ENCODE measurements around the gene TMSB4X.

DNA sequence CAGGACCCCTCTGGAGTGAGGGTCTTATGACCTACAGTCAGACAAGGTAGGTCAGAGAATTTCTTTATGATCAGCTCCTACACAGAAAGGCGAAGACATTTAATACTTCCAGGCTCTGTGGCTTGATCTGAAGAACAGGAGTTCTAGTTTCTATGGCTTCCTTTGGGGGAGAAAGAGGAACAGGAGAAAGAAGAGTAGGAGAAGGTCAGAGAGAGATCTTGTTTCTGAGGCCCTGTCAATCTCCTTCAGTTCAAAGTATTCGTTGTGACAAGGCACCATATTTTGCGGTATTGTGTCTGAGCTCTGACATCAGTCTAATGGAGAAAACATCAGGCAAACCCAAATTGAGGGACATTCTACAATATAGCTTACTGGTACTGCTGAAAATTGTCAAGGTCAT, 16.7 kb downstream of the TMSB4X start:
- TF ChIP-seq, protein P1, sequence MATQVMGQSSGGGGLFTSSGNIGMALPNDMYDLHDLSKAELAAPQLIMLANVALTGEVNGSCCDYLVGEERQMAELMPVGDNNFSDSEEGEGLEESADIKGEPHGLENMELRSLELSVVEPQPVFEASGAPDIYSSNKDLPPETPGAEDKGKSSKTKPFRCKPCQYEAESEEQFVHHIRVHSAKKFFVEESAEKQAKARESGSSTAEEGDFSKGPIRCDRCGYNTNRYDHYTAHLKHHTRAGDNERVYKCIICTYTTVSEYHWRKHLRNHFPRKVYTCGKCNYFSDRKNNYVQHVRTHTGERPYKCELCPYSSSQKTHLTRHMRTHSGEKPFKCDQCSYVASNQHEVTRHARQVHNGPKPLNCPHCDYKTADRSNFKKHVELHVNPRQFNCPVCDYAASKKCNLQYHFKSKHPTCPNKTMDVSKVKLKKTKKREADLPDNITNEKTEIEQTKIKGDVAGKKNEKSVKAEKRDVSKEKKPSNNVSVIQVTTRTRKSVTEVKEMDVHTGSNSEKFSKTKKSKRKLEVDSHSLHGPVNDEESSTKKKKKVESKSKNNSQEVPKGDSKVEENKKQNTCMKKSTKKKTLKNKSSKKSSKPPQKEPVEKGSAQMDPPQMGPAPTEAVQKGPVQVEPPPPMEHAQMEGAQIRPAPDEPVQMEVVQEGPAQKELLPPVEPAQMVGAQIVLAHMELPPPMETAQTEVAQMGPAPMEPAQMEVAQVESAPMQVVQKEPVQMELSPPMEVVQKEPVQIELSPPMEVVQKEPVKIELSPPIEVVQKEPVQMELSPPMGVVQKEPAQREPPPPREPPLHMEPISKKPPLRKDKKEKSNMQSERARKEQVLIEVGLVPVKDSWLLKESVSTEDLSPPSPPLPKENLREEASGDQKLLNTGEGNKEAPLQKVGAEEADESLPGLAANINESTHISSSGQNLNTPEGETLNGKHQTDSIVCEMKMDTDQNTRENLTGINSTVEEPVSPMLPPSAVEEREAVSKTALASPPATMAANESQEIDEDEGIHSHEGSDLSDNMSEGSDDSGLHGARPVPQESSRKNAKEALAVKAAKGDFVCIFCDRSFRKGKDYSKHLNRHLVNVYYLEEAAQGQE (IDR thresholded peaks at IDR 0.05; ENCODE audit: insufficient read depth in 1 of 2, low read depth in 2 of 2, low read length in 2 of 2), result no peak
- no peak for TF ChIP-seq POLR2AphosphoS5 (IDR thresholded peaks at IDR 0.05; ENCODE audit: low read depth, low read length)
- no peak for TF ChIP-seq SIN3A (IDR thresholded peaks at IDR 0.05; ENCODE audit: borderline replicate concordance, insufficient read depth, low read length)
